ENCODE results near the gene CTSV.

Gene CTSV

GRCh38 chr9:97045300-97045699 is 6.4 kb upstream of the CTSV start:
- ChIA-PET POLR2A (no interaction called here), CTCF (interaction anchor here (0.7 to 0.8 kb wide), 2 partner anchors 9 to 422 kb away, joined by 4 to 5 read pairs; no protein-coding TSS in a partner anchor)
- no peaks in the 10 kb centered on the region for H3K9me3 ChIP-seq (ENCODE audit: control insufficient read depth, insufficient read depth, low read depth, low read length)
- no peaks in the 10 kb centered on the region for H3K36me3 ChIP-seq (ENCODE audit: control insufficient read depth in 2 of 2, insufficient read depth in 1 of 2, low read length in 2 of 2)
- no peak overlapping the region for H3K4me3 ChIP-seq (ENCODE audit: low read depth, low read length)
- no peak overlapping the region for H3K27ac ChIP-seq (ENCODE audit: extremely low read depth, low read depth, low read length)
- TF ChIP-seq ZNF112 (tag by site-specific recombination; IDR thresholded peaks at IDR 0.05) = no peak
- no peak for TF ChIP-seq ZNF654 (tag by site-specific recombination; IDR thresholded peaks at IDR 0.05; ENCODE audit: low read depth)
- no peak for TF ChIP-seq SALL2 (tag by site-specific recombination; IDR thresholded peaks at IDR 0.05; ENCODE audit: borderline replicate concordance)
- no peaks in the 10 kb centered on the region for H3K4me1 ChIP-seq (ENCODE audit: control insufficient read depth, insufficient read depth, low read length)

- CTCF ChIA-PET = no interaction called here
- H3K4me1 ChIP-seq (ENCODE audit: control insufficient read depth, insufficient read depth, low read length) = no peaks in the 10 kb centered on the region
Measured at GRCh38 chr9:97041898-97042297, 3.0 kb upstream of the CTSV start.

More at GRCh38 chr9:97041898-97042297, 3.0 kb upstream of the CTSV start:
- H3K27ac ChIP-seq (ENCODE audit: extremely low read depth, low read depth, low read length) = no peak overlapping the region
- no peak overlapping the region for H3K4me3 ChIP-seq (ENCODE audit: low read depth, low read length)
- no peaks in the 10 kb centered on the region for H3K9me3 ChIP-seq (ENCODE audit: control insufficient read depth, insufficient read depth, low read depth, low read length)
- H3K36me3 ChIP-seq (ENCODE audit: control insufficient read depth in 2 of 2, insufficient read depth in 1 of 2, low read length in 2 of 2) = peaks cover 0 to 8% of the 10 kb centered on the region in 2 experiments; a peak in 1 of 3 replicates
- POLR2A ChIA-PET = no interaction called here
- TF ChIP-seq ZNF266 (tag by site-specific recombination; IDR thresholded peaks at IDR 0.05; ENCODE audit: low read depth) (no peak), KLF16 (tag by site-specific recombination; IDR thresholded peaks at IDR 0.05) (no peak), ZNF529 (tag by site-specific recombination; IDR thresholded peaks at IDR 0.05; ENCODE audit: insufficient replicate concordance) (no peak), HIC1 (tag by site-specific recombination; IDR thresholded peaks at IDR 0.05) (no peak), BCL11B (tag by site-specific recombination; IDR thresholded peaks at IDR 0.05; ENCODE audit: low read depth) (no peak), GLI4 (tag by site-specific recombination; IDR thresholded peaks at IDR 0.05) (no peak), ZNF19 (tag by site-specific recombination; IDR thresholded peaks at IDR 0.05; ENCODE audit: low read depth) (no peak), ZSCAN18 (tag by site-specific recombination; IDR thresholded peaks at IDR 0.05) (no peak), KLF8 (tag by site-specific recombination; IDR thresholded peaks at IDR 0.05) (no peak), SCRT1 (tag by site-specific recombination; IDR thresholded peaks at IDR 0.05; ENCODE audit: borderline replicate concordance) (no peak), SP3 (tag by site-specific recombination; IDR thresholded peaks at IDR 0.05) (no peak), ZNF76 (tag by site-specific recombination; IDR thresholded peaks at IDR 0.05; ENCODE audit: borderline replicate concordance, low read depth) (no peak), ZNF114 (tag by site-specific recombination; IDR thresholded peaks at IDR 0.05) (no peak), ZNF311 (tag by site-specific recombination; IDR thresholded peaks at IDR 0.05; ENCODE audit: borderline replicate concordance) (no peak), ZIC2 (tag by site-specific recombination; IDR thresholded peaks at IDR 0.05) (no peak), FEZF1 (tag by site-specific recombination; IDR thresholded peaks at IDR 0.05) (no peak), ZNF513 (tag by site-specific recombination; IDR thresholded peaks at IDR 0.05) (no peak), ZNF626 (tag by site-specific recombination; IDR thresholded peaks at IDR 0.05) (no peak), ZNF404 (tag by site-specific recombination; IDR thresholded peaks at IDR 0.05) (no peak), ZBTB17 (tag by site-specific recombination; IDR thresholded peaks at IDR 0.05) (no peak)
